H1 (cell line): ENCODE measurements around the gene ASTN2. TPM values are rescaled to one million over a fixed set of nuclear protein-coding genes. Genes with fewer than 3 reads are reported as not detected.

Experiments
- CTCF ChIA-PET: fragments of 300-600 bp; sonication (Branson Sonifier 250); formaldehyde crosslinking; loops from one replicate; lab custom pipeline; 2021; ENCODE audit not compliant: partially characterized antibody; lab: Charles Lee
- POLR2A ChIA-PET: fragments of 300-600 bp; sonication (Branson Sonifier 250); formaldehyde crosslinking; loops from one replicate; lab custom pipeline; 2021; ENCODE audit warnings: inconsistent platforms; ENCODE audit not compliant: partially characterized antibody; lab: Charles Lee
- DNase-seq, 2 experiments: peaks; one replicate each; pipeline versions ENCODE4 v3.0.0 to v3.0.0-alpha.2; 2010 to 2022; ENCODE audit warnings: low spot score in 2 of 2, low read depth in 1 of 2, mixed read lengths in 1 of 2
- FAIRE-seq: peaks from 2 replicates; lab custom pipeline; 2011; peaks lifted over from hg19 to GRCh38; lab: Jason Lieb, UNC
- H2AFZ ChIP-seq: 2 replicates; pipeline ENCODE4 v1.8.1; 2012; ENCODE audit warnings: low read length, inconsistent platforms
- H2AK5ac ChIP-seq: 2 replicates; pipeline ENCODE4 v1.6.1; 2013; ENCODE audit warnings: low read depth, low read length
- H2BK120ac ChIP-seq: replicated peaks from 2 replicates; pipeline ENCODE3; 2013; ENCODE audit warnings: low read depth, low read length, inconsistent platforms
- H2BK12ac ChIP-seq: 2 replicates; pipeline ENCODE4 v1.6.1; 2013; ENCODE audit warnings: low read depth, low read length
- H2BK15ac ChIP-seq: 2 replicates; pipeline ENCODE4 v1.6.1; 2013; ENCODE audit warnings: low read length
- H2BK20ac ChIP-seq: 2 replicates; pipeline ENCODE4 v1.6.1; 2013; ENCODE audit warnings: low read length
- H2BK5ac ChIP-seq: 2 replicates; pipeline ENCODE4 v1.6.1; 2013; ENCODE audit warnings: low read depth, low read length
- H3K14ac ChIP-seq: 2 replicates; pipeline ENCODE4 v1.6.1; 2013; ENCODE audit warnings: inconsistent platforms; ENCODE audit not compliant: insufficient read length
- H3K18ac ChIP-seq: 2 replicates; pipeline ENCODE4 v1.6.1; 2013; ENCODE audit warnings: low read length; ENCODE audit errors: extremely low read depth
- H3K23ac ChIP-seq: 2 replicates; pipeline ENCODE4 v1.6.1; 2013; ENCODE audit warnings: inconsistent platforms; ENCODE audit not compliant: insufficient read length
- H3K23me2 ChIP-seq: 2 replicates; pipeline ENCODE4 v1.6.1; 2013; ENCODE audit warnings: low read depth, low read length
- H3K27ac ChIP-seq: 2 replicates; pipeline ENCODE4 v1.6.1; 2011; ENCODE audit warnings: low read depth, low read length, inconsistent platforms
- H3K27me3 ChIP-seq, 4 experiments: replicated peaks in 1 of 4; 1 replicate in 1 of 4; 2 replicates in 3 of 4; pipeline versions ENCODE4 v1.6.1 to v1.8.1; 2011 to 2013; ENCODE audit warnings: low read length in 3 of 4, mild to moderate bottlenecking in 3 of 4, inconsistent platforms in 2 of 4, mixed read lengths in 2 of 4, moderate library complexity in 1 of 4; ENCODE audit not compliant: control insufficient read depth in 3 of 4, insufficient read depth in 3 of 4; ENCODE audit errors: extremely low read depth in 1 of 4
- H3K36me3 ChIP-seq, 4 experiments: 2 replicates each; pipeline versions ENCODE4 v1.6.1 to v1.8.1; 2011 to 2013; ENCODE audit warnings: mild to moderate bottlenecking in 4 of 4, low read length in 3 of 4, moderate library complexity in 2 of 4, control low read depth in 1 of 4, inconsistent platforms in 1 of 4; ENCODE audit not compliant: insufficient read depth in 4 of 4, control insufficient read depth in 2 of 4
- H3K4ac ChIP-seq: replicated peaks from 2 replicates; pipeline ENCODE3; 2013; ENCODE audit warnings: low read length, low read depth, mixed read lengths, inconsistent platforms; ENCODE audit not compliant: insufficient read length
- H3K4me1 ChIP-seq, 4 experiments: replicated peaks in 1 of 4; 1 replicate in 1 of 4; 2 replicates in 3 of 4; pipeline versions ENCODE4 v1.6.1 to v1.8.1; 2011 to 2013; ENCODE audit warnings: low read length in 3 of 4, inconsistent platforms in 2 of 4, mixed read lengths in 1 of 4; ENCODE audit not compliant: insufficient read depth in 4 of 4, control insufficient read depth in 3 of 4
- H3K4me2 ChIP-seq, 2 experiments: 2 replicates each; pipeline versions ENCODE4 v1.6.1 to v1.8.1; 2011 to 2013; ENCODE audit warnings: low read depth in 2 of 2, low read length in 2 of 2, control low read depth in 1 of 2, inconsistent platforms in 1 of 2, mild to moderate bottlenecking in 1 of 2; ENCODE audit not compliant: insufficient read depth in 1 of 2
- H3K4me3 ChIP-seq, 4 experiments: fragments of 200-600, 300-600 bp in 1 of 4; sonication (generic), shearing (Covaris generic), sonication (Bioruptor Twin) in 1 of 4; 2 replicates each; pipeline versions ENCODE4 v1.5.1 to v1.8.1; 2011 to 2016; ENCODE audit warnings: low read length in 4 of 4, low read depth in 3 of 4, control low read depth in 2 of 4, inconsistent platforms in 2 of 4, mild to moderate bottlenecking in 2 of 4, mixed read lengths in 1 of 4, moderate library complexity in 1 of 4; ENCODE audit not compliant: insufficient read depth in 2 of 4; ENCODE audit errors: extremely low read depth in 1 of 4
- H3K56ac ChIP-seq: replicated peaks from 2 replicates; pipeline ENCODE3; 2013; ENCODE audit warnings: low read depth, mild to moderate bottlenecking, mixed read lengths, low read length, inconsistent platforms; ENCODE audit not compliant: insufficient read length
- H3K79me1 ChIP-seq: 2 replicates; pipeline ENCODE4 v1.6.1; 2013; ENCODE audit warnings: low read depth, low read length, control low read depth
- H3K79me2 ChIP-seq, 2 experiments: 2 replicates each; pipeline versions ENCODE4 v1.6.1 to v1.8.1; 2012 to 2013; ENCODE audit warnings: low read length in 2 of 2, mild to moderate bottlenecking in 2 of 2, inconsistent platforms in 1 of 2; ENCODE audit not compliant: insufficient read depth in 2 of 2, control insufficient read depth in 1 of 2
- H3K9ac ChIP-seq, 4 experiments: replicated peaks in 1 of 4; 1 replicate in 1 of 4; 2 replicates in 3 of 4; pipeline versions ENCODE4 v1.6.1 to v1.8.1; 2011 to 2013; ENCODE audit warnings: low read depth in 3 of 4, low read length in 3 of 4, control low read depth in 2 of 4, mild to moderate bottlenecking in 2 of 4, moderate library complexity in 2 of 4, inconsistent platforms in 1 of 4; ENCODE audit errors: extremely low read depth in 1 of 4
- H3K9me3 ChIP-seq, 2 experiments: 2 replicates each; pipeline versions ENCODE4 v1.6.1 to v1.8.1; 2012 to 2013; ENCODE audit warnings: mild to moderate bottlenecking in 2 of 2, moderate library complexity in 2 of 2, control low read depth in 1 of 2, inconsistent platforms in 1 of 2, low read depth in 1 of 2, low read length in 1 of 2, mixed read lengths in 1 of 2; ENCODE audit not compliant: insufficient read depth in 2 of 2
- H4K20me1 ChIP-seq, 2 experiments: replicated peaks in 1 of 2; 2 replicates each; pipeline versions ENCODE3 to v1.8.1; 2011 to 2013; ENCODE audit warnings: inconsistent platforms in 2 of 2, low read length in 2 of 2, mild to moderate bottlenecking in 1 of 2; ENCODE audit not compliant: insufficient read depth in 2 of 2, control insufficient read depth in 1 of 2
- H4K5ac ChIP-seq: 2 replicates; pipeline ENCODE4 v1.6.1; 2013; ENCODE audit warnings: low read length, low read depth, mixed read lengths, inconsistent platforms; ENCODE audit not compliant: insufficient read length
- H4K8ac ChIP-seq: 2 replicates; pipeline ENCODE4 v1.8.0; 2013; ENCODE audit warnings: mild to moderate bottlenecking, moderate library complexity, low read length, inconsistent platforms; ENCODE audit not compliant: insufficient read depth; ENCODE audit errors: extremely low read depth
- H4K91ac ChIP-seq: replicated peaks from 2 replicates; pipeline ENCODE3; 2013; ENCODE audit warnings: low read length, mixed read lengths, inconsistent platforms; ENCODE audit not compliant: insufficient read length
- CTCF ChIP-seq, 3 experiments: IDR thresholded peaks; 1 replicate in 2 of 3; 2 replicates in 1 of 3; pipeline versions ENCODE4 v1.5.1 to v1.6.1; 2011; ENCODE audit warnings: low read length in 3 of 3, mild to moderate bottlenecking in 3 of 3, inconsistent platforms in 2 of 3, low read depth in 1 of 3, moderate library complexity in 1 of 3; ENCODE audit not compliant: insufficient read depth in 1 of 3; ENCODE audit errors: control extremely low read depth in 1 of 3
- GABPA ChIP-seq: IDR thresholded peaks from 2 replicates; pipeline ENCODE4 v1.6.1; 2011; ENCODE audit warnings: mild to moderate bottlenecking, low read length, moderate library complexity, borderline replicate concordance; ENCODE audit not compliant: insufficient read depth
- RAD21 ChIP-seq, 2 experiments: IDR thresholded peaks in 1 of 2; conservative IDR thresholded peaks in 1 of 2; 2 replicates each; pipeline ENCODE4 v1.6.1; 2011; ENCODE audit warnings: low read depth in 2 of 2, low read length in 2 of 2, improper control_type of control experiment in 1 of 2, inconsistent platforms in 1 of 2, mild to moderate bottlenecking in 1 of 2, moderate library complexity in 1 of 2
- RNF2 ChIP-seq: fragments of 200-900, 300-1000 bp; sonication (generic); IDR thresholded peaks from 2 replicates; pipeline ENCODE4 v1.7.1; 2016; ENCODE audit warnings: borderline replicate concordance, low read depth, mild to moderate bottlenecking, antibody characterized with exemption, low read length; ENCODE audit not compliant: poor library complexity, severe bottlenecking; ENCODE audit errors: missing control alignments
- WGBS, 2 experiments: shearing (Covaris generic) in 1 of 2; methylation state at CpG; one replicate each; pipeline versions ENCODE4 v1.1.6 to v1.1.7; 2013 to 2015; ENCODE audit warnings: low lambda C conversion rate in 2 of 2, mixed read lengths in 2 of 2, inconsistent platforms in 1 of 2, low coverage in 1 of 2, missing lambda C conversion rate in 1 of 2; ENCODE audit not compliant: insufficient replicate concordance in 2 of 2, insufficient coverage in 1 of 2, insufficient read length in 1 of 2; ENCODE audit errors: extremely low coverage in 1 of 2, missing lambda C conversion rate in 1 of 2; 5-methylcytosine and 5-hydroxymethylcytosine counted together
- polyA plus RNA-seq, 7 experiments: library from polyadenylated mRNA; depleted of rRNA in 3 of 7; stranded (reverse) in 5 of 7; unstranded in 2 of 7; fragments of >200 nt in 5 of 7; fragments of 200-250 nt in 2 of 7; gene quantifications; 1 replicate in 5 of 7; 2 replicates in 1 of 7; 4 replicates in 1 of 7; pipeline versions ENCODE4 v1.2.1 to v1.2.3, GENCODE V29; 2011 to 2013; ENCODE audit warnings: missing spikeins in 2 of 7, mixed read lengths in 2 of 7
- total RNA-seq: library from RNA; stranded (reverse); fragmentation: NEBNext Ultra II Directional; extraction: Animal tissue kit (Norgen Biotek cat#: 25700); gene quantifications from 2 replicates; pipeline ENCODE4 v1.2.1, GENCODE V29; 2021

Gene ASTN2
- total and polyA plus RNA-seq, 2 of the 8 experiments (the other 6 are each of a cell fraction or from before 2014, with no cell fraction given): 8.2 to 13.7 TPM

GRCh38 chr9:116942593-116943061 lies 472.2 kb downstream of the ASTN2 start:
- Histone ChIP-seq H2AFZ (no peak overlapping the region), H2BK20ac (no peak overlapping the region), H3K18ac (no peak overlapping the region), H3K4me3 (no peak overlapping the region), H3K23me2 (no peaks in the 10 kb centered on the region), H2BK12ac (no peak overlapping the region), H2BK5ac (no peak overlapping the region), H3K14ac (no peak overlapping the region), H3K79me1 (no peaks in the 10 kb centered on the region), H2BK120ac (no peak overlapping the region), H3K27me3 (no peaks in the 10 kb centered on the region), H3K23ac (no peak overlapping the region), H4K91ac (no peak overlapping the region), H2AK5ac (no peak overlapping the region), H4K8ac (no peak overlapping the region), H3K4ac (no peak overlapping the region), H3K9me3 (no peaks in the 10 kb centered on the region), H3K56ac (no peak overlapping the region), H4K5ac (no peak overlapping the region), H3K4me1 (peaks cover 0 to 8% (median 6%) of the 10 kb centered on the region in 4 experiments; a peak in 5 of 7 replicates), H3K9ac (no peak overlapping the region), H2BK15ac (no peak overlapping the region), H3K27ac (no peak overlapping the region), H3K79me2 (no peaks in the 10 kb centered on the region), H3K36me3 (no peaks in the 10 kb centered on the region), H4K20me1 (no peaks in the 10 kb centered on the region), H3K4me2 (no peak overlapping the region)
- 91% methylated on average over 3 of the region's 3 CpGs; no CpG with 5 or more reads in 1 of the 2 experiments for WGBS, 2 experiments
- ChIA-PET POLR2A (no interaction called here), CTCF (interaction anchor here (0.6 to 1.0 kb wide), 2 partner anchors 10 to 36 kb away, joined by 3 read pairs; no protein-coding TSS in a partner anchor)
- TF ChIP-seq GABPA: no peak
- TF ChIP-seq CTCF (IDR thresholded peaks at IDR 0.05; ENCODE audit: control extremely low read depth in 1 of 3, insufficient read depth in 1 of 3, low read depth in 1 of 3, low read length in 3 of 3): no peak
- no peak for TF ChIP-seq RAD21 (IDR thresholded peaks at IDR 0.05 in 1 of 2, conservative IDR thresholded peaks at IDR 0.05 in 1 of 2; ENCODE audit: low read depth in 2 of 2, low read length in 2 of 2)
- no peak for TF ChIP-seq RNF2
- FAIRE-seq (no peak), DNase-seq (no peak)
